HG03442 (cell line): ENCODE data around the gene ALG9.

Experiments used
- ATAC-seq: cut with Tn5 transposase; IDR thresholded peaks from one replicate; pipeline ENCODE4 v1.9.1; 2021; ENCODE audit warnings: mild to moderate bottlenecking, moderate library complexity; ENCODE audit not compliant: unreplicated experiment

The ALG9 gene

DNA sequence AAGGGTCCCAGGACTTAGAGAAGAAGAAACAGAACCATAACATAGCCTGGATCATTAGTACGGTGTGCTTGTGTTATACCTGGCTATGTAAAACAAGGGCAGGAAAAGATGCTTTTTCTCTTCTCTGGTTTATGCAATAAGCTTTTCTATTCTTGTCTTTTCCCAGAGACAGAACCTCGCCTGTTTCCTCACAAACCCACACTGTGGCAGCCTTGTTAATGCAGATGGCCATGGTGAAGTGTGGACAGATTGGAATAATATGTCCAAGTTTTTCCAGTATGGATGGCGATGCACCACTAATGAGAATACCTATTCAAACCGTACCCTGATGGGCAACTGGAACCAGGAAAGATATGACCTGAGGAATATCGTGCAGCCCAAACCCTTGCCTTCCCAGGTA is 10.8 kb upstream of the ALG9 start:
- no peak for ATAC-seq

DNA sequence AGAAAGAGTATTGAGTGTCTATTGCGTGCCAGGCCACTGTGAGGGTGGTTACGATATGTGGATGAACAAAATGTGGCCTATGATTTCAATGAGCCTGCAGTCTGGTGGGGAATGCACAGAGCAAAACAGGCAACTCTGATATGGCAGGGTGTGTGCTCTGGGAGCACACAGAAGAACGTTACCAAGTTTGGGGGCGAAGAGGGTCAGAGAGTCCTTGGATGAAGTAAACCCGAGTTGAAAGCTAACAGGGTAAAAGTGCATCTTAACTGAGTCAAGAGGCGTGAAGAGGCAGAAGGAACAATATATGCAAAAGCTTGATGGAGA is 8.2 kb upstream of the ALG9 start:
- no peak for ATAC-seq

DNA sequence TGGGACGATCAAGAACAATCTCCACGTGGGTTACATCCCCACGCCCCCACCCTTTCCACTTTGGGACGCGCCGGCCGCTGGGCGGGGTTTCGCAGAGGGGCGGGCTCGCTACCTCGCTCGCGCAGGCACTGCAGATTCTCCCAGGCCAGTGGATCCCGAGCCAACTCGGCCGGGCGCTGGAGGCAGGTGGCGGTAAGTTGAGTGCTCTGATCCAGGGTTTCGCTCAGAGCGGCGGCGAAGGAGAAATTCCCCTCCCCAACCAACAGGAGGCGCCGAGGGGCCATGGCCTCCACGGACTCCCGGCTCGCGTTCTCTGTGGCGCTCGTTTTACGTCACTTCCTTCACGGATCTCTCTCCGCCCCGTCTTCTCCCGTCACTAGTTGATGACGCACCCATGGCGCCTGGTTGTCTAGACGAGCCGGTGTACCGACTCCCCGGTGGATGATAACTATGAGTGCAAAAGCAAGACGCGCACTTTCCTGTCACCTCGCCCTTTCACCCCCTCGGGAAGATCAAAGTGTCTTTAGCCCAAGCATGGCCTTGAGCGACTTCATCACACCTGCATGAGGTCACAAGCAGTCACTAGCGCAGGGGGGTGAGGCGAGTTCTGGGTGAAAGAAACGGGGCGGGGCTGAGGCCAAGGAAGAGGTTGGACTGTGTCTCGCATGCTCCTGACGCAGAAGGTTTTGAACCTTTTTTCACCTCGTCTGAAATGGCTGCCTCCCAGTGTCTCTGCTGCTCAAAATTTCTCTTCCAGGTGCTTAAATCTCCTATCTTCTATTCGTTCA is 7.7 kb upstream of the ALG9 start, which contains the start of the genes CFAP68 and FDXACB1:
TSS of gene CFAP68 (plus strand) at position 693 of the 788 bp plus-strand sequence. CDS start at position 713, 20 bp downstream.
TSS of gene FDXACB1 (minus strand) at position 317 of the 788 bp plus-strand sequence. CDS start at position 284, 33 bp downstream.
- ATAC-seq = peak; percentile 90

DNA sequence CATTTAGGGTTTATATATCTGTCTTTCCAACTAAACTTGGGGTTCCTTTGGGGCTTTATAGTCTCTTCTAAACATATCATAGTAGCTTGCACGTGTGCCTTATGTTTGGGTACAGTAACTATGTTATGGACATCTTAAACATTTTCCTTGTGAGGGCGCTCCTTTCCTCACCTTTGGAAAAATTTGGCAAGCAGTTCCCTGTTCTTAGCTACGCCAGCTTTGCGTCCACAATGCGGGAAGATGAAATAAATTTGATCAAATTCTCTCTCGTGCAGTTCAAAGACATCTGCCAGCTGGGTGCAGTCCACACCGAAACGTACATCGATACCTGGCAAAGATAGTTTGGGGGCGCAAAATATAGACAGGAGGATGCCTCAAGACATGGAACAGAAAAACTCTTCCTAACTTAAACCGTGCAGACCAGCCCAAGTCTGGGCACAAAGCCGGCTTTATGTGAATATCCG is 7.0 kb upstream of the ALG9 start:
- ATAC-seq = no peak

DNA sequence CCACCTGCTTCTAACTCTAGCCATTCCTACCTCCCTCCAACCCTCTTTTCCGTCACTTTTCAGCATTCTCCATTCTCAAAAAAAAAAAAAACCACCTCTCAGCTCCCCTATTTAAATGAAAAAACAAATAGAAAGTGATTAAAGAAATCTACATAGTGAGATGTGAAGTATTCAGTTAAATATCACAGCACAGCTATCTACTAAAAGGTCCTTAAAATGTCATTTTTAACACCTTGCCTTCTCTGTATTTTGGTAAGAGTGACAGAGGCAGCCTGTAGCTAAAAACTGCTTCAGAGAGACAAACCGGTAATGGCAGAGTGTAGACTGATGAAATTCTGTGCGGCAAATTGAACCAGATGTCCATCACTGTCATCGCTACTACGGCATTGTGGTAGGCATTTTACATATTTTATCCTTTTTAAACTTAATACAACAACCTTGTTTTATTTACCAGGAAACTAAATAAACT is 346 bp upstream of the ALG9 start:
- ATAC-seq = no peak

DNA sequence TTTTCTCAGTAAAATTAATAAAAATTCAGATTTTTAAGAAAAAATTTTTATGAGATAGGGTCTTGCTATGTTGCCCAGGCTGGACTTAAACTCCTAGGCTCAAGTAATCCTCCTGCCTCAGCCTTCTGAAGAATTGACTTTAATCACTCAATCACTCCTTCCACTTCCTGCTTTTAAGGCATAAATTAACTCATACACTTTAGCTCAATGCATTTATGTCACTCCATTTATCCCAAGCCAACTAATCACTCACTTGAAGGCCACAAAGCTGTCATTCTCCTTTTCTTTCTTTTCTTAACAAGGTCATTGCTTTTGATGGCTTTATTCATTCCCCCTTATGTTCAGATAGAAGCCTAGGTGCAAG is 877 bp downstream of the ALG9 start:
- ATAC-seq = peak; percentile 2

DNA sequence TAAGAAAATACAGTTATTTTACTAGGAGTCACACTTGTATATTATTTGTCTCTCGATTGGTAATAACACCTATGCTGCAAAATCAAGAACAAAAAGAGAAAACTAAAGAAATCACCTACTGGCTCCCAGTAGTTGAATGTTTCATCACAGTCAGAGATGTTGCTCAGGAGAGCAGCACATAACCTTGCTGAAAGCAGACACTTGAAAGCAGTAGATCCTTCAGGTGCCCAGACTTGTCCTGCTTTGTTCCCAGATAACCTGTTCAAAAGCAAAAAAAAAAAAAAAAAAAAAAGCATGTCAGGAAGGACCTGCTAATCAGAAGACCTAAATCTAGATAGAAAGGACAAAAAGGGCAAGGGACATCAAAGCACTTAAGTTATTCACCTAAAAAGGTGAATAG is 1.3 kb downstream of the ALG9 start:
- no peak for ATAC-seq

DNA sequence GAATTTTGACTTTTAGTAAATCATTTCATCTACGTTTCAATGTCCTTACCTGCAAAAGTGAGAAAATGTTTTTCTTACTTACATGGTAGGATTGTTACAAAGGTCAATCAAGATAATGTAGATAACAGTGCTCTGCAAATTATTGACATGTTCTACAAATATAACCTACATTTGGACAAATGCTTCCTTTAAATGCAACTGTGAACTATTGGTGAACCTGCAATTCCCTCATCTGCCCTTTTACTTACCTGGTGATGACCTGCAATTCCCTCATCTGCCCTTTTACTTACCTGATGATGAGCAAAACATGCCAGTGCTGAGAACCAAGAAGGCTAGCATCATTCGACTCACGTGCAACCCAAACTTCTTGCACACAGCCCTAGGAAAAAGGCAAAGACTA is 11.1 kb downstream of the ALG9 start:
- no peak for ATAC-seq

DNA sequence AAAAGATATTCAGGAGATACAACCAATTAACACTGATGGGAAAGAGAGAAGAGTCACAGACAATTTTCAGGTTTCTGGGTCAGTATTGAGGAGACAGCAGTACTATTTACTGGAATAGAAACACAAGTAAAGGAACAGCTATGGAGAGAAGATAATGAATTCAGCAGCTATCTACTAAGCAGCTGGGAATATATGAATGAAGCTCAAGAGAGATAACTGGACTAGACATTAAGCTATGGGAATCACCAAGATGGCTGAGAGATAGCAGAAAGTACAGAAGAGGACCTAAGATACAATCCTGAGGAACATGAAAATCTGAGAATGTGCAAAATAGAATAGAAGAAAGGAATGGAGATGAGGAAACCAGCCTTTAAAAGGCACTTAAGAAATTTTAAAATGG is 15.9 kb downstream of the ALG9 start:
- ATAC-seq = no peak

DNA sequence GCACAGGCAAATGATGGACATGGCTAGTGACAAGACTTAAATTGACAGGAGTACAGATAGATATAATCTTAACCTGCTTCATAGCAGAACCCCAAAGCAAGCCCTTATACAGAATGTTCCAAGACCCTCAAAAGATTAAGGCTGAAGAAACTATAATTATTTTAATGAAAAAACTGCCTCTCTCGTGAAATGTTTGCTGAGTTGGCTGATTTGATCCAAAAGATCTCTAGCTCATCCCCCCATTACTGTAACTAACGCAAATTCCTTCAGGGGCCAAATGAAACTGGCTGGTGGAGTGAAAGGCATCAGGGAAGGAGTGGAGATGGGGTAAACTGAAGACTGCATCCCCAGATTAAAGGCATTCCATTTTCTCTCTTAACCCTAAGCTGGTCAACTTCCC is 19.3 kb downstream of the ALG9 start:
- no peak for ATAC-seq

DNA sequence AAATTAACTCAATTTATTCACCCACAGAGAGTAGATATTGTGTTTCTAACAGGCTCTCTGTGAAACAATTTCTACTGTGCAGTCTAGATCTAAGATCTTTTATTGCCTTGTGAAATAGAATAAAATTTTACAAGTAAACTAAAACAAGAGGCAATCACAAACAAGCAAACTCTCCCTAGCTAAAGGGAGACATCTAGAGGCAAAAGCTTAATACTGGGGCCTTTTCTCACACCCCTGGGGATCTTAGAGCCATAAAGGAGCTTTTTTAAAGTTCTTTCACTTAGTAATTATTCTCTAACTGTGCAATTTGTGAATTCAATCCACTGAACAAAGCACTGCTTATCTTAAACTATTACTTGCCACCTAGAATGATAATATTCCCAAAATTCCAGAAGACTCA is 19.7 kb downstream of the ALG9 start:
- no peak for ATAC-seq

DNA sequence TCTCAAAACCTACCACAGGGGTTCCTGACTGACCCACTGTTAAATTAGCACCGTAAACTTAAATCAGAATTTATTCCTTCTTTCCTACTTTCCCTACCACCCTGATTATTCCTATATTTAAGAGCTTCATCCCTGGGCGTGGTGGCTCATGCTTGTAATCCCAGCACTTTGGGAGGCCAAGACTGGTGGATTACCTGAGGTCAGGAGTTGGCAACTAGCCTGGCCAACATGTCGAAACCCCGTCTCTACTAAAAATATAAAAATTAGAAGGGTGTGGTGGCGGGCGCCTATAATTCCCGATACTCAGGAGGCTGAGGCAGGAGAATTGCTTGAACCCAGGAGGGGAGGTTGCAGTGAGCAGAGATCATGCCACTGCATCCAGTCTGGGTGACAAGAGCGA is 20.3 kb downstream of the ALG9 start:
- no peak for ATAC-seq

DNA sequence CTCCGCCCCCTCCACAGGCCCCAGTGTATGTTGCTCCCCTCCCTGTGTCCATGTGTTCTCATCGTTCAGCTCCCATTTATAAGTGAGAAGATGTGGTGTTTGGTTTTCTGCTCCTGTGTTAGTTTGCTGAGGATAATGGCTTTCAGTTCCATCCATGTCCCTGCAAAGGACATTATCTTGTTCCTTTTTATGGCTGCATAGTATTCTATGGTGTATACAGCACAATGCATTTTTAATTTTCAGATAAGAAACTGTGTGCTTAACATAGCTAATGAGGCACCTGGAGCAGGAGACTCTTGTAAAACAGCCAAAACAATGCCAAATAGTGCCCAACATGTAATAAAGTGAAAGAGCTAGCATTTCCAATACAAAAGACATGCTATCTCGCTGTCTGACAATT is 21.8 kb downstream of the ALG9 start:
- ATAC-seq = no peak

DNA sequence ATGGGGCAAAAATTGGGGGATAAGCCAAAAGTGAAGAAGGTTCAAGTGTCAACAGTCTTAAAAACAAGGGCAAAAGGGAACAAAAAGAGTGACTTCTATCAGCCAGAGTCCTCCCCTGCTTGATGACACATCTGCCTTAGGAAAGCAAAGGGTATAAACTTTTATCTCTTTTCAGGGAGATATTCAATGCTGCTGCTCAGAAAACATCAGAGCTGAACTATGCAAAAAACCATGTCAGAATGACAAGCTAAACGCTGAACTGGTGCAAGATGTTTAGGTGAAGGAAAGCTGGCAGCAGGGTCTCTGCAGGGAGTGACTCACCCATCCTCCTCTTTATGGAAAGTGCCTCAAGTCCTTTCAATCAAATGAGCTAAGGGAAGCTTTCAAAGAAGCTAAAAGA is 24.7 kb downstream of the ALG9 start:
- ATAC-seq = no peak

DNA sequence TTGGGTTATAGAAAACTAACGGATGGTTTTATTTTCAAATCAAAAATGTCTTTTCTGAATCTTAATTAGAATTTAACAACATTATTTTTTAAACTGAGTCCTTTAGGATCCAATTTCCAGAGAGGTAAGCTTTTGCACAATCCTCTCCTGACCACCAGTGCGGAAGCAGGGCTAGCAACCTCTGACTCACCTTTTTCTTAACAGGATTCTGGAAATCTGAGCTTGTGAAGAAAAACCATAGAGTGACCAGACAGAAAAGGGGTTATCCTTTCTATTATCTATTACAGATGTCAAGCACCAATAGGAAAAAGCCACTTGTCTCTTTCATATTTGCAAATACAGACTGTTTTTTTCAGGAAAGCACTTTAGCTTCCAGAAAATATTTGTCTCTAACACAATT is 25.3 kb downstream of the ALG9 start:
- no peak for ATAC-seq

DNA sequence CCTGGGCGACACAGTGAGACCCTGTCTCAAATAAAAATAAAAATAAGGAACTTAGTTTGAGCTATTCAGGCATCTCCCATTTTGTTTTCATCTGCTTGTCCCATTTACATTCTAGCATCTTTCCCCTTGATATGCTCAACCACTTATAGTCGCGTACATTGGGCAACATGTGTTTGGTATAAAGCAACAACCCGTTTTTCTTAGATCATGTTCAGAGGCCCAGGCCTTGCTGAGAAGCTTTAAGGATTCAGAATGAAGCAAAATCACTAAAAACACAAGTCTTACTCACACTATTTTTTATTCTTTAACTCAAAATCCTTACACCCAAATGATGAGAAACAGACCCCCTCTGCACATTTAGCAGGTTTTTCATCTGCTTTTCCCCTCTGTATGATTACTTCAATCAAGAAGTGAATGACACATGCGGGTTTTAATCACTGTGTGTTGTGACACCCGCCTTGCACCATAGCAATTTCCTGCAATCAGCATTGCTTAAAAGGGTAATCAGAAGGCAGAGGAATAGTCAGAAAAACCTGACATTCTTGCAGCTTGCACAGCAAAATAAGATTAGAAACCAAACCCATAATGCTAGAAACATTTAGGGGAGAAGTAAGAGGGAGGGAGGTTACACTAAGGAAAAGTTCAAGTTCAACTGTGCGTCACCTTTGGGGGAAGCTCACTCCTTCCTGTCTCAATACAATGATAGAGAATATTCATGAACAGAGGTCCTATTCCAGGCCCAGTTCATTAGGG is 25.9 kb downstream of the ALG9 start:
- ATAC-seq = no peak

DNA sequence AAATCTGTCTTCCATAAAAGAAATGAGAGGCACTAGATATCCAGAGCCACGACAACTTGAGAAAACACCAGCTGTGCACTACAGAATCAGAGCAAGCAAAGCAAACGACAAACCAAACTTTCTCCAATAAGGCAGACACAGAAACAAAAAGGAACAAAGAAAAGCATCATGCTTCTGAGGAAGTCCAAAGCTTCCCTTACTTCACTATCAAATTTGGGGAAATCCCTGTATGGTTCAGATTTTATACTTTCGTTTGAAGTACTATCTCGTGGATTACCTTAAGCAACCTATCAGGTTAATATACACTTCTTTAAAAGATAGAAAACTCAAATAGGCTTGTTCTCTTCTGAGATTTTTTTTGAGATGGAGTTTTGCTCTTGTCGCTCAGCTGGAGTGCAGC is 27.7 kb downstream of the ALG9 start:
- ATAC-seq = no peak

DNA sequence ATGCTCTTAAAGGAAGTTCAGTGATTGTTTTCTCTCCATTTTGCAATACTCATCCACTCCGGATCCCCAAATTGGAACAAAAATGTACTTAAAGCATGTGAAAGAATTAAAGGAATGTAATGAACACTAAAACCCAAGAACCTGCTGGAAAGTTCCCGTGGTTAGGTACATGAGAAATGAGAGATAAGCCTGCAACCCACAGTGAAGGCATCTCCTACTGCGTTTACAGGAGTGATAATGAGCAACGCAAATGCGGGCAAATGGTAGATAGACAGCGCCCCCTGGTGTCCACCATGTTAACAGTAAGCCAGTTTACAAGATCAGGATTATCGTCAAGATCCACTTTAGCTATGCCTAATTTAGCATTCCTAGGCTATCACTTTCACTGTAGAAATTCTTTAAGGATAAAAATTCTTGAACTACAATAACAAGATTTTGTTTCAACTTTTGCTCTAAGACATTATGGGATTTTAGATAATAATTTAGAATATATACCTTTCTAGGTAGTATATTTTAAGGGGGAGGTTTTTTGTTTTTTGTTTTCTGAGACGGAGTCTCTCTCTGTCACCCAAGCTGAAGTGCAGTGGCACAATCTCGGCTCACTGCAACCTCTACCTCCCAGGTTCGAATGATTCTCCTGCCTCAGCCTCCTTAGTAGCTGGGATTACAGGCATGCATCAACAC is 29.9 kb downstream of the ALG9 start:
- ATAC-seq = peak; percentile 60

DNA sequence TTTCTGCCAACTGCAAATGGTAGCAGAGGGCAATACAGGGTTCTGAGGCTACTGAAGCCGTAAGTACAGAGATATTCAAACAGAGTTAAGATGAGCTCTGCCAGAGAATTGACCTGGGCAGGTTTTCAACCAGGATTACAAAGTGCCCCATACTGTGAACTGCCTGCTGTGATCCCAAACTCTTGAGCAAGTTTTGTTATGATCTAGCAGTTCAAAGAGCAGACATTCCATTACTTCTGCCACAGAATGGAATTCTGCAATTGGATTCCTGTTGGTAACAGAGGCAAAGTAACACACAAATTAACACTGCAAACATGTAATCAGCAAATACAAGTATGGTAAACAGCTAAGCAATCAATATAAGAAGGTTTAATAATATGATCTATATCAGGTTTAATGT is 31.2 kb downstream of the ALG9 start:
- ATAC-seq = no peak

DNA sequence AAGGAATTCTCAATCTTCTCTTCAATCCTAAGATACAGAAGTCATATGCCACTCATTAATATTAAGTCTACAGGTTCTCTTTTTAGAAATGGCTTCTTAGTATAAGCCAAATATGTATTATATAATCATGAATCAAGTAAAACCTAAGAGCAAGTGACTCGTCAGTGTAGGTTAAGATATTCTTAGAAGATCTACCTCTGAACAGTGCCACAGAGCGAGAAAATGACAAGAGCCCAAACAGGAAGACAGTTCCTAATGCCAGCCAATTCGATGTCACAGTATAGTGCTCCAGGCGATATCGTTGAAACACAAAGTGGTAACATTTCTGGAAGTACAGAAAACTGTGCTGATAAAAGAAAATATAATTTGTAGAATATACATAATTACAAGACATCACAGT is 33.3 kb downstream of the ALG9 start:
- no peak for ATAC-seq

DNA sequence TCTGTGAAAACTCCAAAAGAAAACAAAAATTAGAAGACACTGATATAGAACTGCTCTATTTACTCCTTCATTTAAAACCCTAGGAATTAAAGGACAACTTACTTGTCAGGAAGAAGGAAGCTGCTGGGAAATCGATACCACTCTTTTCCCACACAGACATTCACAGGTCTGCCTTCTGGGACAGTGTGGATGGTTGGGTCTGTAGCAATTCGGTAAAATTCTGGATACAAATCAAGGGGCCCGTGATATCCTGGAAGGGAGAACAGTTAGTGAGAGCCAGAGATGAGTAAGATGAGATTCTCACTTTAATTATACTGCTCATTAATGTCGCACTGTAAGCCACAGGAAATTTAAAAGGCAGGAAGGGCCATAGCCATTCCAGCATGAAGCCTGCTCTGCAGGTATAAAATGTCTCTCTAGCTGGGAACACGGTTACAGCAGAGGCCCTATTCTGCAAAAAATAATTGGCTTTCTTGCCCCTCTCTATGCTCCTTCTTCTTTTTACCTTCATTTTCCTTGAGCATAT is 34.0 kb downstream of the ALG9 start:
- ATAC-seq = no peak
